GM06990 (cell line): ENCODE results near the gene SERP1.

Source experiments
- DNase-seq: peaks from one replicate; pipeline ENCODE4 v3.0.0-alpha.2; 2011; ENCODE audit not compliant: insufficient read length; ENCODE audit errors: extremely low read depth
- H3K27me3 ChIP-seq: replicated peaks from 2 replicates; pipeline ENCODE4 v1.6.0; 2011; ENCODE audit warnings: low read length; ENCODE audit not compliant: control insufficient read depth, insufficient read depth
- H3K36me3 ChIP-seq: 2 replicates; pipeline ENCODE4 v1.5.1; 2011; ENCODE audit warnings: low read length; ENCODE audit not compliant: control insufficient read depth, insufficient read depth
- H3K4me3 ChIP-seq: replicated peaks from 2 replicates; pipeline ENCODE4 v1.5.1; 2011; ENCODE audit warnings: low read depth, mild to moderate bottlenecking, control low read depth, low read length
- CTCF ChIP-seq: IDR thresholded peaks from 2 replicates; pipeline ENCODE4 v1.5.1; 2011; ENCODE audit warnings: low read length, control low read depth, mild to moderate bottlenecking, inconsistent platforms; ENCODE audit not compliant: insufficient read depth, poor library complexity, severe bottlenecking

SERP1 gene

GRCh38 chr3:150523538-150523937, 22.8 kb downstream of the SERP1 start:
- no peak for DNase-seq
- no peak for TF ChIP-seq CTCF

DNA sequence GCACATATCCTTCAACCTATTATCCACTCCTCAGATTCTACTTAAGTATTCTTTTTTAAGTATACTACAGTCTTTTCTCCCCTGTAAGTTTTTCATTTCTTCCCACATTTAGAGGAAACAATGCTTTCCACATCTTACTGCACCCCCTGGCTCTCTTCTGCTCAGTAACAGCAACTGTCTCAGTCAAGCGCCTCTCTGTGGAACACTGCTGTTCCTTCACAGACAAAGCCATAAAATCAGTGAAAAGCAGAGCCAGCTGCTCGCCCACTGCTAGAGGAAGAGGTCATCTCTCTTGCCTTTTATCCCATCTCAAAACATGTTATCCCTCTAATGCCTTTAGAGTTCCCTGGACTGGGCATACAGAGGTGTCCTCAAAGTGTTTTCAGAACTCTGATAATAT, 24.8 kb downstream of the SERP1 start:
- TF ChIP-seq CTCF = no peak
- no peaks in the 10 kb centered on the region for H3K27me3 ChIP-seq
- no peak for DNase-seq
- no peaks in the 10 kb centered on the region for H3K36me3 ChIP-seq
- H3K4me3 ChIP-seq = no peak overlapping the region

More at GRCh38 chr3:150523538-150523937, 22.8 kb downstream of the SERP1 start:
- H3K27me3 ChIP-seq = no peaks in the 10 kb centered on the region
- H3K36me3 ChIP-seq = no peaks in the 10 kb centered on the region
- H3K4me3 ChIP-seq = no peak overlapping the region

- H3K27me3 ChIP-seq = no peaks in the 10 kb centered on the region
- no peak for TF ChIP-seq CTCF
- H3K36me3 ChIP-seq = no peaks in the 10 kb centered on the region
- no peak for DNase-seq
- no peak overlapping the region for H3K4me3 ChIP-seq
Observed at GRCh38 chr3:150520408-150520807, 25.9 kb downstream of the SERP1 start.

- DNase-seq = no peak
- Histone ChIP-seq H3K4me3 (no peak overlapping the region), H3K36me3 (no peaks in the 10 kb centered on the region), H3K27me3 (no peaks in the 10 kb centered on the region)
- TF ChIP-seq CTCF = no peak
Observed at GRCh38 chr3:150519026-150519425, 27.3 kb downstream of the SERP1 start.

- Histone ChIP-seq H3K4me3 (no peak overlapping the region), H3K27me3 (no peaks in the 10 kb centered on the region), H3K36me3 (no peaks in the 10 kb centered on the region)
- no peak for DNase-seq
- TF ChIP-seq CTCF = no peak
Observed at GRCh38 chr3:150515210-150515609, 31.1 kb downstream of the SERP1 start.

DNA sequence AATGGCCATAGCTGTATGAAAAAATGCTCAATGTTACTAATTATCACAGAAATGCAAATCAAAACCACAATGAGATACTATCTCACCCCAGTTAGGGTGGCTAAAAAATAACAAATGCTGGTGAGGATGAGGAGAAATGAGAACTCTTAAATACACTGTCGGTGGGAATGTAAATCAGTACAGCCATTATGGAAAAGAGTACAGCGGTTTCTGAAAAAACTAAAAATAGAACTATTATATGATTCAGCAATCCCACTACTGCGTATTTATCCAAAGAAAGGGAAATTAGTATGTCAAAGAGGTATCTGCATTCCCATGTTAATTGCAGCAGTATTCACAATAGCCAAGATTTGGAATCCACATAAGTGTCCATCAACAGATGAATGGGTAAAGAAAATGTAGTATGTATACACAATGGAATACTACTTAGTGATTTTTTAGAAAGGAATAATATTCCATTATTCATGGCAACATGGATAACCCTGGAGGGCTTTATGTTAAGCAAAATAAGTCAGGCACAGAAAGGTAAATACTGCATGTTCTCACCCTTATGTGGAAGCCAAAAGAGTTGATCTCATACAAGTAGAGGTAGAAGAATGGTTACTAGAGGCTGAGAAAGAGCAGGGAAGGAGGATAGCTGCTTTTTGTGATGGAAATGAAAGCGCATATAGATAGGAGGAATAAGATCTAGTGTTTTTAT, 35.0 kb downstream of the SERP1 start:
- no peaks in the 10 kb centered on the region for H3K36me3 ChIP-seq
- no peak for DNase-seq
- no peak overlapping the region for H3K4me3 ChIP-seq
- no peak for TF ChIP-seq CTCF
- H3K27me3 ChIP-seq = no peaks in the 10 kb centered on the region
